ENCODE data around the gene SPANXN4. TPM values are rescaled to one million over a fixed set of nuclear protein-coding genes. Genes with fewer than 3 reads are reported as not detected.

Gene SPANXN4
- total RNA-seq, 1 experiment from 2014 or later: not detected

- intact Hi-C loops (cut with micrococcal nuclease; ENCODE audit: unreplicated experiment): no loop called here
- DNase-seq: no peak
- POLR2A ChIA-PET (ENCODE audit: unreplicated experiment): no interaction called here
- no peaks in the 10 kb centered on the region for H3K27me3 ChIP-seq (ENCODE audit: insufficient read depth, low read depth)
- BruUV-seq (replicated peaks): no TSS peak
- H2AFZ ChIP-seq: no peak overlapping the region
- no peaks in the 10 kb centered on the region for H3K36me3 ChIP-seq (ENCODE audit: low read depth)
- H3K4me2 ChIP-seq: no peak overlapping the region
- no peak overlapping the region for H3K27ac ChIP-seq
- no peaks in the 10 kb centered on the region for H3K9me2 ChIP-seq (ENCODE audit: insufficient read depth)
- H4K20me1 ChIP-seq (ENCODE audit: insufficient read depth): no peaks in the 10 kb centered on the region
- H3F3A ChIP-seq (ENCODE audit: insufficient read depth, low read depth): no peaks in the 10 kb centered on the region
- no peaks in the 10 kb centered on the region for H3K4me1 ChIP-seq (replicated peaks; ENCODE audit: insufficient read depth)
- no peaks in the 10 kb centered on the region for H3K79me2 ChIP-seq (ENCODE audit: low read depth)
- CTCF ChIA-PET: no interaction called here
- no peaks in the 10 kb centered on the region for H3K9me3 ChIP-seq (ENCODE audit: insufficient read depth, low read depth)
- H3K4me3 ChIP-seq: no peak overlapping the region
- TF ChIP-seq EZH2 (IDR thresholded peaks at IDR 0.05; ENCODE audit: low read depth) (no peak), CTCF (conservative IDR thresholded peaks at IDR 0.05) (no peak)
Measured at GRCh38 chrX:143047511-143047910, 21.8 kb downstream of the SPANXN4 start.

DNA sequence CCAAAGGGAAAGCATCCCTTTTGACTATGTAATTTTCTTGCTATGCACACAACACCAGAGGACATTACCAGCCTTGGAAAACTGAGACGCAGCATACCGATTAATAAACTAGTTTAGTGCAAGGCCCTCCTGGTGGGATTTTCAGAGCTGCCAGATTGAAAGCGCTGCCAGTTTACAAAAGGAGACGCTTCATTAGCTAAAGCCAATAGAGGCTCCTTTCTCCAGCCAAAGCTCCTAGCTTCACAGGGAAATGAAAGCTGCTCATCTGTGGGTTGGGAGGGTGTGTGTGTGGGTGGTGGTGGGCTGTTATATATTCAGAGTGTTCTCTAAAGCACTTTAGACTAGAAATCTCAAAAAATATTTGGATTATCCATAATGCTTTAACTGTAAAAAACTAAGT lies 32.4 kb downstream of the SPANXN4 start:
- ChIA-PET POLR2A (ENCODE audit: unreplicated experiment) (no interaction called here), CTCF (no interaction called here)
- H3K9me3 ChIP-seq (ENCODE audit: insufficient read depth, low read depth): no peaks in the 10 kb centered on the region
- H2AFZ ChIP-seq: no peak overlapping the region
- H3K4me3 ChIP-seq: no peak overlapping the region
- intact Hi-C loops (cut with micrococcal nuclease; ENCODE audit: unreplicated experiment): no loop called here
- H3K79me2 ChIP-seq (ENCODE audit: low read depth): no peaks in the 10 kb centered on the region
- no peaks in the 10 kb centered on the region for H3K27me3 ChIP-seq (ENCODE audit: insufficient read depth, low read depth)
- H4K20me1 ChIP-seq (ENCODE audit: insufficient read depth): no peaks in the 10 kb centered on the region
- DNase-seq: no peak
- BruUV-seq (replicated peaks): no TSS peak
- no peaks in the 10 kb centered on the region for H3F3A ChIP-seq (ENCODE audit: insufficient read depth, low read depth)
- H3K4me2 ChIP-seq: no peak overlapping the region
- H3K27ac ChIP-seq: no peak overlapping the region
- no peaks in the 10 kb centered on the region for H3K36me3 ChIP-seq (ENCODE audit: low read depth)
- no peaks in the 10 kb centered on the region for H3K9me2 ChIP-seq (ENCODE audit: insufficient read depth)
- TF ChIP-seq EZH2 (IDR thresholded peaks at IDR 0.05; ENCODE audit: low read depth) (no peak), CTCF (conservative IDR thresholded peaks at IDR 0.05) (no peak)
- H3K4me1 ChIP-seq (replicated peaks; ENCODE audit: insufficient read depth): no peaks in the 10 kb centered on the region

GRCh38 chrX:143081231-143081630 lies 55.5 kb downstream of the SPANXN4 start:
- no peaks in the 10 kb centered on the region for H3K27me3 ChIP-seq (ENCODE audit: insufficient read depth, low read depth)
- no peaks in the 10 kb centered on the region for H3K36me3 ChIP-seq (ENCODE audit: low read depth)
- no peak overlapping the region for H2AFZ ChIP-seq
- H3K4me3 ChIP-seq: no peak overlapping the region
- no TSS peak for BruUV-seq (replicated peaks)
- ChIA-PET POLR2A (ENCODE audit: unreplicated experiment) (no interaction called here), CTCF (no interaction called here)
- H3F3A ChIP-seq (ENCODE audit: insufficient read depth, low read depth): no peaks in the 10 kb centered on the region
- H3K27ac ChIP-seq: no peak overlapping the region
- no peaks in the 10 kb centered on the region for H4K20me1 ChIP-seq (ENCODE audit: insufficient read depth)
- no peaks in the 10 kb centered on the region for H3K79me2 ChIP-seq (ENCODE audit: low read depth)
- no peaks in the 10 kb centered on the region for H3K9me2 ChIP-seq (ENCODE audit: insufficient read depth)
- H3K4me1 ChIP-seq (replicated peaks; ENCODE audit: insufficient read depth): no peaks in the 10 kb centered on the region
- no peaks in the 10 kb centered on the region for H3K9me3 ChIP-seq (ENCODE audit: insufficient read depth, low read depth)
- TF ChIP-seq CTCF (conservative IDR thresholded peaks at IDR 0.05) (no peak), EZH2 (IDR thresholded peaks at IDR 0.05; ENCODE audit: low read depth) (no peak)
- no peak for DNase-seq
- intact Hi-C loops (cut with micrococcal nuclease; ENCODE audit: unreplicated experiment): no loop called here
- H3K4me2 ChIP-seq: no peak overlapping the region
